ENCODE measurements around the gene PARM1.

PARM1 gene

GRCh38 chr4:75080888-75081287, 148.0 kb downstream of the PARM1 start:
- DNase-seq (ENCODE audit: low read depth, low spot score), result no peak

DNA sequence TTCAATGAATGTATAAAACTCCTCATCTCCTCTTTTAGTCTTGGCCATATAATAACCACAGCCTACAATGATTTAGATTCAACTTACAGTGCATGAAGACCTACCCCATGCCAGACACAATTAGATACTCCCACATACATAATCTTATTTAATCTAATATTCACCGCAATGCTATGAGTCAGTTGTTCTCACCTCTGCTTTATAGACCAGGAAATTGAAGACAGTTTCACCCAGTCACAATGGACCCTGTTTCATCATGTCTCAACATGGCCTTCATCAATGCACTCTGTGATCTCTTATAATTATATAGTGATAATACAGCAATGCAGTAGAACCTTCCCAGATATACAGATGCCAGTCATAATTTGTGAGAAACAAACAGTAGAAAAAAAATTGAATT, 148.6 kb downstream of the PARM1 start:
- no peak for DNase-seq (ENCODE audit: low read depth, low spot score)

DNA sequence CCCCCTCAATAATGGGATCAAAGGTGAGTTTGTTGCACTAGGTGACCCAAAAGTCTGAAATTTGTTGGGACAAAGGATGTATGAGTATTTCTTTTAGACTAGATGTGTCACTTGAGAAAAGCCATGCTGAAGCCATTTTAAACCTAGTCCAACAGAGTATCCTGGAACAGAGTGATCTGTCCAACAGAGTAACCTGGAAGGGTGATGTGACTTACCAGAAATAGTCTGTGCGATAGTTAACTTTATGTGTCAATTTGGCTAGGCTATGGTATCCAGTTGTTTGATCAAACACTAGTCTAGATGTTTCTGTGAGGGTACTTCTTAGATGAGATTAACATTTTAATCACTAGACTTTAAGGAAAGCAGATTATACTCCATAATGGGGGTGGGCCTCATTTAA, 154.5 kb downstream of the PARM1 start:
- no peak for DNase-seq (ENCODE audit: low read depth, low spot score)

DNA sequence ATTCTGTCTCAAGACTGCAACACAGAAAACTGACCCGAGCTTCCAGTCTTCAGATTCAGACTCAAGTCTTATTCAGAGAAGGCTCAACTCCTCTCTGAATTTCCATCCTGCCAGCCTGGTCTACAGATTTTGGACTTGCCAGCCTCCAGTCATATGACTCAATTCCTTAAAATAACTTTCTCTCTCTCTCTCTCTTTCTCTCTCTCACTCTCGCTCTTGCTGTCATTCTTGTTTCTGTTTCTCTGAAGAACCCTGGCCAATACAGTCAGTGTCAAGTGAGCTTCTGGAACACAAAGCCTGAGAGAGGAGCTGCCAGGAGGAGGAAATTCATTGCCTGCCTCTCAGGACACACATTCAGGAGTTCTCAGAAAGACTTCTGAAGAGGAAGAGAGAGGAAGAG, 154.9 kb downstream of the PARM1 start:
- no peak for DNase-seq (ENCODE audit: low read depth, low spot score)

DNA sequence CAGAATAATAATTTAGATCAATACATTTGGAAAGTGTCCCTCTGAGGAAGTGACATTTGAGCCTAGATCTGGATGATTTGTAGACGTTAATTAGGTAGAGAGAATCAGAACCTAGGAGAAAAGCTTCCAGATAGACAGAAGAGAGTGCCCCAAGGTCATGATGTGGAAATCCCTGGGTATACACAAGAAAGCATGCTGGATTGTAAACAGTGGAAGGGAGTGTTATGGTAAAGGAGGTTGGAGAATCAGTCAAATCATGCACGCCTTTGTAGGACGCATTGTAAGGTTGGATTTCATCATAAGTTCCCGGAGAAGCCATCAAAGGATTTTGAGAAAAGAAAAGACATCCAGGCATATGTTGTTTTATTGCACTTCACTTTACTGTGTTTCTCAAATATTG, 156.3 kb downstream of the PARM1 start:
- DNase-seq (ENCODE audit: low read depth, low spot score), result no peak

GRCh38 chr4:75099321-75099720, 166.4 kb downstream of the PARM1 start:
- no peak for DNase-seq (ENCODE audit: low read depth, low spot score)

All from activated CD4-positive, CD25-positive, alpha-beta regulatory T cell treated with anti-CD3 and anti-CD28 coated beads, Interleukin-2, amount 50 U/mL, for 16 hours (primary cell).